HepG2 (cell line): Measurements from ENCODE around the gene LRRC4. TPM values are rescaled to one million over a fixed set of nuclear protein-coding genes. Genes with fewer than 3 reads are reported as not detected.

Experiments used
- ATAC-seq: fragments of 200-7000 bp; cut with Tn5 transposase; 3 replicates; pipeline ENCODE4 v1.9.1; 2020; ENCODE audit warnings: mild to moderate bottlenecking, moderate library complexity
- BruUV-seq: library from RNA; stranded (reverse); fragments of 400-500 nt; replicated peaks from 2 replicates; lab custom pipeline; 2021; lab: Mats Ljungman, UMichigan
- CTCF ChIA-PET: fragments of 300-600 bp; formaldehyde crosslinking; extraction: SDS; loops from one replicate; lab custom pipeline; 2021; ENCODE audit warnings: low total read pairs, inconsistent platforms, low intra/inter-chr PET ratio; lab: Yijun Ruan, JAX
- POLR2A ChIA-PET: fragments of 350-600 bp; sonication (Branson Sonifier 250); formaldehyde crosslinking; loops from one replicate; lab custom pipeline; 2020; ENCODE audit warnings: antibody characterized with exemption, inconsistent platforms; lab: Yijun Ruan, JAX
- DNase-seq: peaks from one replicate; pipeline ENCODE4 v3.0.0-alpha.2; 2015; ENCODE audit warnings: low spot score
- FAIRE-seq: peaks from 3 replicates; lab custom pipeline; 2011; peaks lifted over from hg19 to GRCh38; lab: Jason Lieb, UNC
- H2AFZ ChIP-seq: one replicate; pipeline ENCODE4 v1.6.1; 2011; ENCODE audit warnings: low read length, inconsistent platforms
- H3K27ac ChIP-seq: fragments of 300-600 bp; 3 replicates; pipeline ENCODE4 v1.8.0; 2011; ENCODE audit warnings: mixed run types, mild to moderate bottlenecking, mixed read lengths, low read length, inconsistent platforms; ENCODE audit not compliant: insufficient read depth; ENCODE audit errors: extremely low read length
- H3K27me3 ChIP-seq, 2 experiments: fragments of 200-600 bp in 1 of 2; 2 replicates in 1 of 2; 3 replicates in 1 of 2; pipeline versions ENCODE4 v1.6.0 to v1.8.0; 2011; ENCODE audit warnings: low read length in 2 of 2, mild to moderate bottlenecking in 2 of 2, moderate library complexity in 2 of 2, inconsistent platforms in 1 of 2; ENCODE audit not compliant: insufficient read depth in 2 of 2, control insufficient read depth in 1 of 2
- H3K36me3 ChIP-seq, 2 experiments: fragments of 200-600 bp in 1 of 2; replicated peaks in 1 of 2; 2 replicates in 1 of 2; 3 replicates in 1 of 2; pipeline versions ENCODE4 v1.5.1 to v1.8.0; 2011; ENCODE audit warnings: low read length in 2 of 2, inconsistent platforms in 1 of 2; ENCODE audit not compliant: insufficient read depth in 2 of 2, control insufficient read depth in 1 of 2
- H3K4me1 ChIP-seq: 2 replicates; pipeline ENCODE4 v1.5.1; 2012; ENCODE audit warnings: low read length, inconsistent platforms; ENCODE audit not compliant: insufficient read depth
- H3K4me2 ChIP-seq: 2 replicates; pipeline ENCODE4 v1.6.0; 2011; ENCODE audit warnings: low read depth, low read length, inconsistent platforms
- H3K4me3 ChIP-seq, 3 experiments: fragments of 200-600 bp in 1 of 3; sonication (generic), shearing (Covaris generic) in 1 of 3; replicated peaks in 1 of 3; 2 replicates each; pipeline ENCODE4 v1.5.1; 2011 to 2016; ENCODE audit warnings: low read length in 3 of 3, inconsistent platforms in 2 of 3, low read depth in 2 of 3, mild to moderate bottlenecking in 2 of 3, control low read depth in 1 of 3, mixed read lengths in 1 of 3; ENCODE audit not compliant: insufficient read depth in 1 of 3
- H3K79me2 ChIP-seq: one replicate; pipeline ENCODE4 v1.6.1; 2011; ENCODE audit warnings: low read length, inconsistent platforms; ENCODE audit not compliant: insufficient read depth
- H3K9ac ChIP-seq: 2 replicates; pipeline ENCODE4 v1.6.0; 2011; ENCODE audit warnings: mild to moderate bottlenecking, low read depth, low read length, inconsistent platforms; ENCODE audit not compliant: insufficient read depth
- H3K9me3 ChIP-seq: 2 replicates; pipeline ENCODE4 v1.5.1; 2012; ENCODE audit warnings: mild to moderate bottlenecking, low read length
- H4K20me1 ChIP-seq: 2 replicates; pipeline ENCODE4 v1.6.0; 2011; ENCODE audit warnings: inconsistent platforms, mild to moderate bottlenecking, low read length, moderate library complexity; ENCODE audit not compliant: insufficient read depth
- RBM22 ChIP-seq: fragments of 200-400 bp; formaldehyde crosslinking; optimal IDR thresholded peaks from 2 replicates; pipeline ENCODE3; 2017; ENCODE audit warnings: mild to moderate bottlenecking, low read length, moderate library complexity
- ZBTB4 ChIP-seq: sonication (generic); formaldehyde crosslinking; IDR thresholded peaks from 2 replicates; pipeline ENCODE4 v1.4.0; 2020; ENCODE audit warnings: missing genetic modification reagents, mild to moderate bottlenecking, borderline replicate concordance
- ZNF629 ChIP-seq: sonication (generic); formaldehyde crosslinking; conservative IDR thresholded peaks from 2 replicates; pipeline ENCODE4 v1.5.0; 2020; ENCODE audit warnings: missing genetic modification reagents
- WGBS: methylation state at CpG from one replicate; pipeline ENCODE4 v1.1.6; 2017; ENCODE audit warnings: low lambda C conversion rate; 5-methylcytosine and 5-hydroxymethylcytosine counted together
- in situ Hi-C: cut with HindIII; loops from 2 replicates; pipeline ENCODE4 v1.10.0; 2017; ENCODE audit warnings: low pct_unique_long_range_greater_than_20kb; ENCODE audit not compliant: extremely low pct_ligation_motif_present
- intact Hi-C: fragments of 100-400 bp; cut with micrococcal nuclease; formaldehyde crosslinking; loops from one replicate; pipeline ENCODE4 v1.10.0; 2022; ENCODE audit not compliant: unreplicated experiment
- polyA plus RNA-seq, 8 experiments: library from polyadenylated mRNA; depleted of rRNA in 3 of 8; stranded (reverse) in 7 of 8; unstranded in 1 of 8; fragments of >200 nt; fragmentation: Illumina TruSeq in 4 of 8; extraction: Trizol in 4 of 8; gene quantifications; 2 replicates each; pipeline versions ENCODE4 v1.2.1 to v1.2.3, GENCODE V29; 2011 to 2016; ENCODE audit warnings: low read depth in 4 of 8, missing spikeins in 1 of 8, mixed read lengths in 1 of 8; ENCODE audit not compliant: insufficient read depth in 1 of 8
- total RNA-seq, 5 experiments: library from RNA; depleted of rRNA; stranded (reverse); fragments of >200 nt; fragmentation: Illumina TruSeq; extraction: Trizol; gene quantifications; 2 replicates each; pipeline ENCODE4 v1.2.3, GENCODE V29; 2016; ENCODE audit warnings: low read depth in 1 of 5

The LRRC4 gene
- total and polyA plus RNA-seq, 2 of the 13 experiments (the other 11 are each of a cell fraction or from before 2014, with no cell fraction given), result not detected

GRCh38 chr7:128024151-128024550 lies 7.1 kb downstream of the LRRC4 start:
- BruUV-seq, result no TSS peak
- Histone ChIP-seq H3K4me1 (no peaks in the 10 kb centered on the region), H3K27ac (no peak overlapping the region), H3K79me2 (no peaks in the 10 kb centered on the region), H3K4me2 (no peak overlapping the region), H3K4me3 (no peak overlapping the region), H2AFZ (no peak overlapping the region), H4K20me1 (0 out of 2 replicates have a peak, but pooled peaks cover 2% of the 10 kb centered on the region), H3K9ac (no peak overlapping the region), H3K36me3 (peaks cover 19 to 55% of the 10 kb centered on the region in 2 experiments), H3K9me3 (no peaks in the 10 kb centered on the region), H3K27me3 (no peaks in the 10 kb centered on the region)
- FAIRE-seq (no peak), ATAC-seq (no peak), DNase-seq (no peak)
- POLR2A ChIA-PET, result no interaction called here
- TF ChIP-seq ZBTB4 (CRISPR knock-in tag) (no peak), ZNF629 (CRISPR knock-in tag) (0 out of 2 replicates have a peak, but pooled peaks have one; percentile 37)
- CTCF ChIA-PET, result no interaction called here
- 100% methylated on average over 3 of the region's 3 CpGs for WGBS
- intact Hi-C loops, result no loop called here
- in situ Hi-C loops, result no loop called here

- ChIA-PET POLR2A (no interaction called here), CTCF (no interaction called here)
- intact Hi-C loops (no loop called here), in situ Hi-C loops (no loop called here)
- FAIRE-seq, result no peak
- no TSS peak for BruUV-seq
- H3K36me3 ChIP-seq, result peaks cover 18 to 49% of the 10 kb centered on the region in 2 experiments
- no peaks in the 10 kb centered on the region for H3K4me1 ChIP-seq
- no peak overlapping the region for H3K9ac ChIP-seq
- H3K79me2 ChIP-seq, result no peaks in the 10 kb centered on the region
- no peak overlapping the region for H2AFZ ChIP-seq
- ATAC-seq, result no peak
- H3K27ac ChIP-seq, result no peak overlapping the region
- no peak for DNase-seq
- 96% methylated on average over 6 of the region's 6 CpGs for WGBS
- no peaks in the 10 kb centered on the region for H3K9me3 ChIP-seq
- 0 out of 2 replicates have a peak, but pooled peaks cover 2% of the 10 kb centered on the region for H4K20me1 ChIP-seq
- H3K4me3 ChIP-seq, result no peak overlapping the region
- H3K27me3 ChIP-seq, result no peaks in the 10 kb centered on the region
- no peak overlapping the region for H3K4me2 ChIP-seq
- TF ChIP-seq RBM22, result peak; percentile 16
Measured at GRCh38 chr7:128022631-128023532, 8.4 kb downstream of the LRRC4 start.
